CD4-positive, alpha-beta T cell treated with Interleukin-12 subunit alpha and Interleukin-12 subunit beta, for 1 hour (primary cell): ENCODE data around the gene UAP1.
"Not testable (repeated sequence)": the region's sequence is repeated elsewhere in the genome, so short reads cannot be mapped to it uniquely, and the experiment has no call there.

Experiments used
- DNase-seq: peaks from one replicate; pipeline ENCODE4 v3.0.0-alpha.2; 2020

Gene UAP1

GRCh38 chr1:162566870-162567269, 5.3 kb downstream of the UAP1 start:
- no peak for DNase-seq

DNA sequence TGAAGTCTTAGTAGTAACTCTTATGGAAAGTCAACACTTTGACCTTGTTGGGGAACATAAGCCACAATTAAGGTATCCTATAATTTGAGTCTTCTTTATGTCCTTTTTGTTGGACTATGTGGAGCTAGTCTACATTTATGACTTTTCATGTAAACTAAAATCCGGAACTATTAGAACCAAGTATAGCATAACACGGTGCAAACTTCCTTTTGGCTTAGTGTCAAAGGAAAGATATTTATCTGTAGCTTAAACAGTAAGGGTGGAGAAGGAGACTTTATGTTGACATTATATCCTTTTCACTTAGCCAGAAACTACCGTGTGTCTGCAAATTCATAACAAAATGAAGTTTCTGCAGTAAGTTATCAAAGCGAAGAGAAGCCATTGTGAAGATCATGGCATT, 7.3 kb downstream of the UAP1 start:
- DNase-seq = no peak

- no peak for DNase-seq
These were observed 9.2 kb downstream of the UAP1 start for GRCh38 chr1:162570718-162571117.

DNA sequence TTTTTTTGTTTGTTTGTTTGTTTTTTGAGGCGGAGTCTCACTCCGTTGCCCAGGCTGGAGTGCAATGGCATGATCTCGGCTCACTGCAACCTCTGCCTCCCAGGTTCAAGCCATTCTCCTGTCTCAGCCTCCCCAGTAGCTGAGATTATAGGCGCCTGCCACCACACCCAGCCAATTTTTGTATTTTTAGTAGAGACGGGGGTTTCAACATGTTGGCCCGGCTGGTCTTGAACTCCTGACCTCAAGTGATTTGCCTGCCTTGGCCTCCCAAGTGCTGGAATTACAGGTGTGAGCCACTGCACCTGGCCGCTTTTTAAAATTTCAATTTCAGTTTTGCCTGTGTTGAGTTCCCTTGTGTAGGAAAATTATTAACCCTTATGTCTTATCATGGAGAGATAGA, 9.6 kb downstream of the UAP1 start:
- not testable (repeated sequence) for DNase-seq

DNA sequence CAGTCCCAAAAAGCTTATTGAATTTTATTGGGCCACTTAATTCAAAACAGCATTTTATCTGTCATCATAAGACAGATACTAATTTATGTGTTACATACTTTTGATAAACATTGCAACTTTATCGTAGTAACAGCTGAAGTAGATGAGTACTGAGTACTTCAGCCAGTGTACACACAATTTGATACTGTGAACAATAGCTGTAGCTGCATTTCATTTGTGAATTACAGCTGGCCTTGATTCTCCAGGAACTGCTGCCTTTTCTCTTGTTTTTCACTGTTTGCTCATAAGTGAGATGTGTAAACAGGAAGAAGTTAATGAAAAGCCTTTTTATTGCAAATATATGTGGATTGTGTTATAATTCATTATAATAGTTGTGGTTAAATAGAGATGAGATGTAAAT, 10.2 kb downstream of the UAP1 start:
- DNase-seq = no peak

- DNase-seq = no peak
These were observed 11.6 kb downstream of the UAP1 start for GRCh38 chr1:162573136-162573535.

DNA sequence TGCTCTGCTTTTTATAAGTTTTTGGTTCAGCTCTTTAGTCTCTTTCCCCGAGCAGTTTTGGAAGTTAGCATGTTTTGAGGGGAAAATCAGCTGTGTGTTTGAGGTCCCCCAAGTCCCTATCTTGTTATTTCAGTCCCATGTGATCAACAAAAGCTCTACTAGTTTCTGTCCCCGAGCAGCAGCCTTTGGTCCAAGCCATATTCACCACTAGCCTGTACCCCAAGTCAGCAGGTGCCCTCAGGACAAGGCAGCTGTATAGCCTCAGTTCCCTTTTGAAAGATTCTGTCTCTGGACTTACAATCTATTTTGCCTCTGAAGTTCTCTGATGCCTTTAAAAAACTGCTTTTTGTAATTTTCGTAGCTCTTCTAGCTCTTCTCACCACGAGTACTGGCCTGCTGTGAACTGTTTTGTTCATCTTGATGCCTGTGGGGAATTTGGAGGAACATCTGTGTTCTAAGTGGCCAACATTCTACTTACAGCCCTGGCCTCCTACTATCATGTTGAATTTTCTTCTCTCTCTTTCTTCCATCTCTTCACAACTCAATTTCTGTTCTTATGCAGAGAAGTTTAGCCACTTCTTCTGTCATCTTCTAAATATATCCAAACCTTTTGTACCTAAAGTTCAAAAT, 16.7 kb downstream of the UAP1 start:
- no peak for DNase-seq

DNA sequence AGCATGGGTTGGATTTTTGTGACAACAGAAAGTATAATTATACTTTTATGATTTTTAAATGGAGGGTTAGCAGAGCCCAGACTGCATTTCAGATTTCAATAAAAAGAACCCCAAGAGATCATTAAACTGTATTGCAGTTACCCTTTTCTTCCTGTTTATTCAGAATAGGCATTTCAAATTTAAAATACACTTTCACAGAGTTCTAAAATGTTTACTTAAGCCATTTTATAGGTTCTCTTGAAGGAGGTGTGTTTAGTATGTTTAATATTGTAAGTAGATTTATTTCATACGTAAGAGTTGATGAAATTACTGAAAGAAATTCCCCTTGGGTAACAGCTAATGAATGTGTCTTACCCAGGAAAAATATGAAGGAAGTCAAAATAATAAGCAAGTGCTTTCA, 17.4 kb downstream of the UAP1 start:
- DNase-seq = no peak

DNA sequence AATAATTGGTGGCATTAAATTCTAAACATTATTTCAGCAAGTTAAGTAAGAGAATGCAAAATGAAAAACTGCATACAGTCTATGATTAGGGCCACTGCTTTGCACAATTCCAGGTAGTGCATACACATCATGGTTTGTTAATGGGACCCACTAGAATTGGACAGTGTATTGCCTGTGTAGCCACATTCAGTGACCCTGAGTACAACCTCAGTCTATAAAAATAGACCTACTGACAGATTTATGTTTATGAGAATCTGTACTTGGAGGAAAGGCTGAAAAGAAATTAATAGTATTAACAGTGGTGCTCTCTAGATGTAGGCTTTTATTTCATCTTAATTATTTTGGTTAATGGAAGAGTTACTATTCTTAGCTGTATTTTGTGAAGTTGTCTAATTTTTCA, 18.8 kb downstream of the UAP1 start:
- DNase-seq = no peak

GRCh38 chr1:162582901-162583300, 21.4 kb downstream of the UAP1 start:
- not testable (repeated sequence) for DNase-seq

- DNase-seq = not testable (repeated sequence)
These were observed 23.6 kb downstream of the UAP1 start for GRCh38 chr1:162585101-162585500.

DNA sequence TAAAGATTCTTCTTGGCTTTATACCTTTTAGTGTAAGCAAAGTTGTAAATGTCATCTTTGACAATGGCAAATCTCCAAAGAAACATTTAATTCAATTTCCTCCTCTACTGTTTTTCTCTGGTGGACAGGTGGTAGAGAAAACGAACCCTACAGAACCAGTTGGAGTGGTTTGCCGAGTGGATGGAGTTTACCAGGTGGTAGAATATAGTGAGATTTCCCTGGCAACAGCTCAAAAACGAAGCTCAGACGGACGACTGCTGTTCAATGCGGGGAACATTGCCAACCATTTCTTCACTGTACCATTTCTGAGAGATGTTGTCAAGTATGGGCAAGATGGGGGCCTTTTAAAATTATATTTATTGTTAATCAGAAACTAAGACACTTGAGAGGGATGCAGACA, 25.8 kb downstream of the UAP1 start:
- no peak for DNase-seq

DNA sequence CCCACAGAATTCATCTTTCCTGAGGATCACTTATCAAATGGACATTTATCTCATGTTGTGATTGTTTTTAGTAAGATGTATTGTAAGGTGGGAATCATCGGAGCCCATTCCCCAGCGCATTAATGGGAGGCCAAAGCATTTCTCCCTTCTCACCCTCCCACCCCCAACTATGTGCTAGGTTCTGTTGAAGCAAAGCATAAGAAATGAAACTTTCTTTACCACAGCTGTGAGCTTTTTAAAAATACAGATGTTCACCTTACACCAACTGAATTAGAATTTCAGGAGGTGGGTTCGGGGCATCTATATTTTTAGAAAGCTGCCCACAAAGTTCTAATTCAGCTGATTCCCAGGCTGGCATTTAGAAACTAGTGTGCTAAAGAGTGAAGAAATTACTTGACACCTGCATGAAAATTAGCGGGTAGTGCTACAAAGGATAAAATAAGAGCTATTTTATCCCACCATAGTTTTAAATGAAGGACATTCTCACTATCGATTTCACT, 26.3 kb downstream of the UAP1 start:
- no peak for DNase-seq

DNA sequence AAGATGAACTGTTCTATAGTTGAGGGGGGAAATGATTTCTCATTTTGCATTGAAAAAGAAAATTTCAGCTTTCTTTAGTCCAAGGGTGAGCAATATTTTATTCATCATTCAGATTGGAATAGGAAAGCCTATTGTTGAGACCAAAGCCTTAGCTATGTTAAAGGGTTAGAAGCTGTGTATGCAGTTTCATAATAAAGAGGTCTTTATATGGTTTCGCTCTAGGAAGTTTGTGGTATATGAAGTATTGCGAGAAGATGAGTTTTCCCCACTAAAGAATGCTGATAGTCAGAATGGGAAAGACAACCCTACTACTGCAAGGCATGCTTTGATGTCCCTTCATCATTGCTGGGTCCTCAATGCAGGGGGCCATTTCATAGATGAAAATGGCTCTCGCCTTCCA, 28.6 kb downstream of the UAP1 start:
- DNase-seq = no peak

DNA sequence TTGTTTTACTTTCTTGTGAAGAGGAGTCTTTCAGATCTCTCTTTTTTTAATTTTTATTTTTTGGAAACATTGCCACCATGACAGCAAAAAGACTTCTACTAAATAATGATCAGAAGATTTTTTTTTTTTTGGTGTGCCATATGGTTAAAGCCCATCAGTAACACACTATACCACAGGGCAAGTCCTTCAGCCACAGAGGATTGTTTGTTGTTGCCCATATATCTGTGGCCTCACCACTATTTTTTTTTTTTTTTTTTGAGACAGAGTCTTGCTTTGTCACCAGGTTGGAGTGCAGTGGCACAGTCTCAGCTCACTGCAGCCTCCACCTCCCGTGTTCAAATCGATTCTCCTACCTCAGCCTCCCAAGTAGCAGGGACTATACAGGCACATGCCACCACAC, 29.2 kb downstream of the UAP1 start:
- no peak for DNase-seq

- DNase-seq = no peak
These were observed 35.1 kb downstream of the UAP1 start for GRCh38 chr1:162596514-162597170.

GRCh38 chr1:162599451-162599850, 37.9 kb downstream of the UAP1 start:
- no peak for DNase-seq

DNA sequence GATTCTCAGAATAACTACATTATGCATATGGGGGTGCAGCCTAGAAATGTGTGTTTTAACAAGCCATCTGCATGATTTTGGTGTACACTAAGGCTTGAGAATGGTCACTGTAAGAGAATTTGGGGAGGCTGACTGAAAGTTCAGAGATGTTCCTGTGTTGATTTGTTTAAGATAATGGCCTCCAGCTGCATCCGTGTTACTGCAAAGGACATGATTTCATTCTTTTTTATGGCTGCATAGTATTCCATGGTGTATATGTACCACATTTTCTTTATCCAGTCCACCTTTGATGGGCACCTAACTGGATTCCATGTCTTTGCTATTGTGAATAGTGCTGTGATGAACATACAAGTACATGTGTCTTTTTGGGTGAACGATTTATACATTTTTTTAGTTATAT, 41.6 kb downstream of the UAP1 start:
- DNase-seq = not testable (repeated sequence)

GRCh38 chr1:162605225-162605927, 43.9 kb downstream of the UAP1 start:
- DNase-seq = no peak

GRCh38 chr1:162609306-162609705, 47.8 kb downstream of the UAP1 start:
- DNase-seq = no peak

DNA sequence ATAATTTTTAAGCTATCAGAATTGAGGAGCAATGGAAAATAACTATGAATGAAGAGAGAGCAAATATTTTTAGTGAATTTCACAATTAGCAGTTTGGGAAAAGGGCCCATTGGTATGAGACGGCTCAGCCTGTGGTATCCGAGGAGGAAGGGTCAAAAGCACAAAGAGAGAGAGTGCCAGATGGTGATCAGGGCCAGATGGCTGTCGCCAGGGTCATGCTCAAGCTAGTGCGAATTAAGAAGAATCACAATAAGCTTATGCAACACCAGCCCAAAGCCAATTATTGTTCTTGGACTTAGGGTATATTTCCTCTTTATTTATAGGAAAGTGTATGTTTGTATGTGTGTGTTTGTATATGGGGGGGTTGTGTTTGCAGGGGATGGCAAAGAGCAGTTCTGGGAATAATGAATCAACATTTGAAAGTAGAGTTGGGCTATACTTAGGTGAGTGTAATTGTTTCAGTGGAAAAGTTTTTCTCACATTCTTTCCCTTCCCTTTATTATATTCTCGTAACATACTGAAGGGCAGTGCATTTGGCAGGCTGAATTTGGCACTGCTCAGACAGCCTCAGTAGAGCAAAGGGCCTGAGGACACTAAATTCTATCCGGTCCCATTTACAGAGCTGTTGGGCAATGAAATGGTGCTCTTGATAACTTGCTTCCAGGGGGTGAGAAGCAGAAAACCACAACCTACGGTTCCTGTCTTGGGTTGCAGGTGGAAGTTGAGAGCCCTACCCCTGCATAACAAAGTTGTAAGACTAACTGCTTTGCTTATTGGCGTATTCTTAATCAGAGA, 51.3 kb downstream of the UAP1 start:
- no peak for DNase-seq

DNA sequence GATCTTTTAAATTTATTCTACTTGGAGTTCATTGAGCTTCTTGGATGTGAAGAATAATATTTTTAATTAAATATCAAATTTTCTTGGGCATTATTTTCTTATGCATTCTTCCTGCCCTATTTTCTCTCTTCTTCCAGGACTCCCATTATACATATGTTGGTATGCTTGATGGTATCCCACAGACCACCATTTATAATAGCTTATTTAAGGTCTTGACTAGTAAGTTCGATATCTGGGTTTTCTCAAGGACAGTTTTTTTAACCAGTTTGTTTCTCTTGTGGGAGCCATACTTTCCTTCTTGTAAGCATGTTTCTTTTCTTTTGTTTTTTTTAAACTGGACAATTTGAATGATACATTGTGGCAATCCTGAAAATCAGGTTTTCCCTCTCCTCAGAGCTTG, 55.3 kb downstream of the UAP1 start:
- DNase-seq = no peak

DNA sequence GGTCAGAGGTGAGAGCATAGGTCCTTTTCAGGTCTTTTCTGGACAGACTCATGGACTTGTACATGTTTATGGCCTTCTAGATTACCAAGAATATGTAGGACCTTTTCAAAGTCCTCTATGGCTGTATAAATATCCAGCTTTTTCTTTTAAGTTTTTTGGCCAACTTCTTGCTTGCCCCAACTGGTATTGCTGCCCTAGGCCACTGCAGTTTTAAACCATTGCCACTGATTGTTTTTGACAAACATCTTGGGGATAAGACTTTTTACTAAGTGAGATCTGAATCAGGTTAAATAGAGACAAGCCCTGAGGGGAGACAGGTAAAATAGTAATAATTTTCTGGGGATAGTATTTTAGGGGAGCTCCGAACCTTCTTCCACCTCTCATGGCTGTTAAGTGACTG, 56.0 kb downstream of the UAP1 start:
- DNase-seq = no peak
